Fibroblast of lung (primary cell): ENCODE measurements around the gene ELFN1. TPM values are rescaled to one million over a fixed set of nuclear protein-coding genes. Genes with fewer than 3 reads are reported as not detected.

Source experiments
- DNase-seq, 2 donors: peaks; one replicate each; pipeline versions ENCODE4 v3.0.0 to v3.0.0-alpha.2; 2010; ENCODE audit warnings: low read depth in 2 of 2
- H2AFZ ChIP-seq: 2 replicates; pipeline ENCODE4 v1.5.1; 2012; ENCODE audit warnings: low read length, control low read depth, inconsistent platforms
- H3K27ac ChIP-seq: 2 replicates; pipeline ENCODE4 v1.5.1; 2011; ENCODE audit warnings: low read length, control low read depth; ENCODE audit not compliant: insufficient read depth
- H3K27me3 ChIP-seq: 2 replicates; pipeline ENCODE4 v1.5.1; 2011; ENCODE audit warnings: mild to moderate bottlenecking, low read length; ENCODE audit not compliant: control insufficient read depth, insufficient read depth
- H3K36me3 ChIP-seq: 2 replicates; pipeline ENCODE4 v1.5.1; 2011; ENCODE audit warnings: low read length; ENCODE audit not compliant: control insufficient read depth, insufficient read depth
- H3K4me1 ChIP-seq: 2 replicates; pipeline ENCODE4 v1.5.1; 2011; ENCODE audit warnings: low read length; ENCODE audit not compliant: control insufficient read depth, insufficient read depth; ENCODE audit errors: extremely low read depth
- H3K4me2 ChIP-seq: 2 replicates; pipeline ENCODE4 v1.5.1; 2011; ENCODE audit warnings: low read length, control low read depth; ENCODE audit not compliant: insufficient read depth; ENCODE audit errors: extremely low read depth
- H3K4me3 ChIP-seq, 4 experiments: fragments of 200-600 bp in 1 of 4; sonication (generic) in 1 of 4; replicated peaks in 1 of 4; 2 replicates each; pipeline ENCODE4 v1.5.1; 2011 to 2016; ENCODE audit warnings: low read length in 4 of 4, low read depth in 3 of 4, mild to moderate bottlenecking in 3 of 4, control low read depth in 2 of 4, inconsistent platforms in 1 of 4, mixed read lengths in 1 of 4; ENCODE audit not compliant: insufficient read depth in 1 of 4; ENCODE audit errors: control extremely low read depth in 1 of 4
- H3K79me2 ChIP-seq: 2 replicates; pipeline ENCODE4 v1.5.1; 2012; ENCODE audit warnings: mild to moderate bottlenecking, low read length, inconsistent platforms; ENCODE audit not compliant: control insufficient read depth, insufficient read depth
- H3K9ac ChIP-seq: 2 replicates; pipeline ENCODE4 v1.5.1; 2011; ENCODE audit warnings: mild to moderate bottlenecking, low read length, control low read depth; ENCODE audit not compliant: insufficient read depth
- H3K9me3 ChIP-seq: 2 replicates; pipeline ENCODE4 v1.5.1; 2012; ENCODE audit warnings: low read depth, low read length; ENCODE audit not compliant: control insufficient read depth, insufficient read depth
- H4K20me1 ChIP-seq: 2 replicates; pipeline ENCODE4 v1.5.1; 2011; ENCODE audit warnings: low read length; ENCODE audit not compliant: control insufficient read depth, insufficient read depth; ENCODE audit errors: extremely low read depth
- EZH2 ChIP-seq: IDR thresholded peaks from 2 replicates; pipeline ENCODE4 v1.5.1; 2012; ENCODE audit warnings: low read length, control low read depth, mild to moderate bottlenecking; ENCODE audit errors: missing control alignments
- polyA plus RNA-seq, 2 donors: library from polyadenylated mRNA; depleted of rRNA in 1 of 2; stranded (reverse) in 1 of 2; unstranded in 1 of 2; fragments of >200 nt; gene quantifications; 2 replicates each; pipeline ENCODE4 v1.2.1, GENCODE V29; 2011 to 2012; ENCODE audit warnings: missing spikeins in 1 of 2
- total RNA-seq: library from RNA; depleted of rRNA; stranded (reverse); fragments of >200 nt; gene quantifications from 2 replicates; pipeline ENCODE4 v1.2.1, GENCODE V29; 2014
- TF ChIP-seq, protein P1 (sequence below), 2 donors: IDR thresholded peaks in 1 of 2; conservative IDR thresholded peaks in 1 of 2; 1 replicate in 1 of 2; 2 replicates in 1 of 2; pipeline ENCODE4 v1.5.1; 2011 to 2012; ENCODE audit warnings: low read length in 2 of 2, control low read depth in 1 of 2, inconsistent platforms in 1 of 2, low read depth in 1 of 2, mild to moderate bottlenecking in 1 of 2

ELFN1 gene
- total and polyA plus RNA-seq, 2 donors (not counting 1 experiment from before 2014, with no cell fraction given): 0.16 to 0.33 TPM

DNA sequence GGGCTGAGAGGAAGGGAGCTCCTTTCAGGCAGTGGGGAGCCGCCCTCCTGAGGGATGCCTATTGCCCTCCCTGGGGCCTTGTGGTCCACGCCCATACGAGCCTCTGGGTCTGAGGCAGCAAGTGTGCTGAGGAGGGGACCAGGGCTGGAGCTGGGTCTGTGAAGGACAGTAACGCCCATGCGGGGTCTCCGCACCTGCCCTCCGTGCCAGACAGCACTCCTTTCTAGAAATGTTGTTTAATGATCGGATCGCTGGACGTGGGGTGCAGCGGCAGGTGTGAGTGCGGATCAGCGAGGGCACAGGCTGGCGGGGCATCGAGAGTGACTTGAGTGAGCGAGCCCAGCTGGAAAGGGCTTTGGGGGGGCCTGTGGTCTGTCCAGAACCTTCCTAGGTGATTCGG, 70.1 kb downstream of the ELFN1 start:
- TF ChIP-seq, protein P1, sequence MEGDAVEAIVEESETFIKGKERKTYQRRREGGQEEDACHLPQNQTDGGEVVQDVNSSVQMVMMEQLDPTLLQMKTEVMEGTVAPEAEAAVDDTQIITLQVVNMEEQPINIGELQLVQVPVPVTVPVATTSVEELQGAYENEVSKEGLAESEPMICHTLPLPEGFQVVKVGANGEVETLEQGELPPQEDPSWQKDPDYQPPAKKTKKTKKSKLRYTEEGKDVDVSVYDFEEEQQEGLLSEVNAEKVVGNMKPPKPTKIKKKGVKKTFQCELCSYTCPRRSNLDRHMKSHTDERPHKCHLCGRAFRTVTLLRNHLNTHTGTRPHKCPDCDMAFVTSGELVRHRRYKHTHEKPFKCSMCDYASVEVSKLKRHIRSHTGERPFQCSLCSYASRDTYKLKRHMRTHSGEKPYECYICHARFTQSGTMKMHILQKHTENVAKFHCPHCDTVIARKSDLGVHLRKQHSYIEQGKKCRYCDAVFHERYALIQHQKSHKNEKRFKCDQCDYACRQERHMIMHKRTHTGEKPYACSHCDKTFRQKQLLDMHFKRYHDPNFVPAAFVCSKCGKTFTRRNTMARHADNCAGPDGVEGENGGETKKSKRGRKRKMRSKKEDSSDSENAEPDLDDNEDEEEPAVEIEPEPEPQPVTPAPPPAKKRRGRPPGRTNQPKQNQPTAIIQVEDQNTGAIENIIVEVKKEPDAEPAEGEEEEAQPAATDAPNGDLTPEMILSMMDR (conservative IDR thresholded peaks at IDR 0.05 in 1 of 2, IDR thresholded peaks at IDR 0.05 in 1 of 2; ENCODE audit: low read depth in 1 of 2, low read length in 2 of 2): no peak
- no peak for TF ChIP-seq EZH2
- Histone ChIP-seq H4K20me1 (no peaks in the 10 kb centered on the region), H2AFZ (no peak overlapping the region), H3K4me1 (no peaks in the 10 kb centered on the region), H3K9me3 (no peaks in the 10 kb centered on the region), H3K27ac (no peak overlapping the region), H3K36me3 (no peaks in the 10 kb centered on the region), H3K4me2 (no peak overlapping the region), H3K79me2 (no peaks in the 10 kb centered on the region), H3K27me3 (no peaks in the 10 kb centered on the region), H3K4me3 (no peak overlapping the region), H3K9ac (no peak overlapping the region)
- DNase-seq: no peak

DNA sequence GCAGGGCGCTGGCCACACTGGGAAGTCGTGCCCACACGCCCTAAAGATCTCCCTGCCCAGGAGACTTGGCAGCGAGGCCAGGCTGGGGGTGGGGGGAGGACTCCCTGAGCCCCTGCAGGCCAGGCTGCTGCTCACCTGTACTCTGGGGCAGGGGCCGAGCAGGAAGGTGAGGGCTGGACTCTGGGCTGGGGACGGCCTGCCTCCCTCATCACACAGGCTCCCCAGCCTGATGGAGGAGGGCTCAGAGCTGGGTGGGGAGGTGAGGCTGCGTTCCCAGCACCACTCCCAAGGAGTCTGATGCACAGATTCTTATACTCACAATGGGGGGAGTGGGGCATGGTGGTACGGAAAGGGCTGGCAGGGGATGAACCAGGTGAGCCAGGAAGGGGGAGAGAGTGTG, 71.2 kb downstream of the ELFN1 start:
- H2AFZ ChIP-seq: no peak overlapping the region
- no peaks in the 10 kb centered on the region for H3K9me3 ChIP-seq
- no peaks in the 10 kb centered on the region for H3K36me3 ChIP-seq
- TF ChIP-seq EZH2: no peak
- TF ChIP-seq, protein P1 (conservative IDR thresholded peaks at IDR 0.05 in 1 of 2, IDR thresholded peaks at IDR 0.05 in 1 of 2; ENCODE audit: low read depth in 1 of 2, low read length in 2 of 2): no peak
- H3K27ac ChIP-seq: no peak overlapping the region
- no peak overlapping the region for H3K4me2 ChIP-seq
- H3K79me2 ChIP-seq: no peaks in the 10 kb centered on the region
- H3K4me1 ChIP-seq: no peaks in the 10 kb centered on the region
- no peak overlapping the region for H3K4me3 ChIP-seq
- H4K20me1 ChIP-seq: no peaks in the 10 kb centered on the region
- no peaks in the 10 kb centered on the region for H3K27me3 ChIP-seq
- no peak for DNase-seq
- no peak overlapping the region for H3K9ac ChIP-seq

DNA sequence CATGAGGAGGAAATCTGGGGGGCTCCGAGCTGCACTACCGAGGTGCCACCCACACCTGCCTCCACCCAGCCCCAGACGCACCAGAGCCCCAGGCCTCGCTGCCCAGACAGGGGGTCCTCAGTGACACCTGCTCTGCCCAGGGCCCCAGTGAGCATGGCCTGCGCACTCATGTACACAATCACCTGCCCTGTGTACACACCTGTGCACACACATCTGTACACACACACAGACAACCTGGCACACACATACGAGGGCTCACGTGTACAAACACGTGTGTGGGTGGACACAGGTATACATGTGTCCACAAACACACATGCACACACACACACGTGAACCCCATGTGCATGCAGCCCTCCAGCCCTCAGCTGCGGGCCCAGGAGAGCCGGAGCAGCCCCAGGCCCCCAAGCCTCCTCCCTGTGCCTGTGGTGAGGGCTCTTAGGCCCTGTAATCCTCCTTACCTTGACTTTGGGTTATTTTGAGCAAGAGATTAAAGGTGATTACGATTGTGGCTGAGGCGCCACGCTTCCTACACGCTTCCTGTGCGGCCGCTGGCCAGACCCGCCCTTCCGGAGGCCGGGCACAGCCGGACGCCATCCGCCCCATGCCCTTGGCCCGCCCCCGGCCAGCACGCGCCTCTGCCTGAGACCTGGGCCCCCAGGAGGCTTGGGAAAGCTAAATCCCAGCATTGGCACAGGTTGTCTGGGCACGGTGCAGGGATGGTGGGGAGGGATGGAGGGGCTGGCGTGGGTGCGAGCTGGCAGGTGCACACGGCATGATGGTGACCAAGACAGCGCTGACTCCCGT, 71.9 kb downstream of the ELFN1 start:
- Histone ChIP-seq H3K9ac (no peak overlapping the region), H3K27ac (no peak overlapping the region), H3K36me3 (no peaks in the 10 kb centered on the region), H3K79me2 (no peaks in the 10 kb centered on the region), H3K9me3 (no peaks in the 10 kb centered on the region), H3K4me1 (no peaks in the 10 kb centered on the region), H3K4me2 (no peak overlapping the region), H2AFZ (no peak overlapping the region), H3K4me3 (no peak overlapping the region), H3K27me3 (no peaks in the 10 kb centered on the region), H4K20me1 (no peaks in the 10 kb centered on the region)
- no peak for DNase-seq
- TF ChIP-seq EZH2: no peak
- TF ChIP-seq, protein P1 (conservative IDR thresholded peaks at IDR 0.05 in 1 of 2, IDR thresholded peaks at IDR 0.05 in 1 of 2; ENCODE audit: low read depth in 1 of 2, low read length in 2 of 2): no peak
